ENCODE data around the gene GOLGA6B. TPM values are rescaled to one million over a fixed set of nuclear protein-coding genes. Genes with fewer than 3 reads are reported as not detected.
A peak's percentile ranks its signal among the peaks of the same experiment; 100 is the strongest.
"Not testable (repeated sequence)": the region's sequence is repeated elsewhere in the genome, so short reads cannot be mapped to it uniquely, and the experiment has no call there.

Gene GOLGA6B
- total RNA-seq, 4 donors from 2014 or later = not detected

DNA sequence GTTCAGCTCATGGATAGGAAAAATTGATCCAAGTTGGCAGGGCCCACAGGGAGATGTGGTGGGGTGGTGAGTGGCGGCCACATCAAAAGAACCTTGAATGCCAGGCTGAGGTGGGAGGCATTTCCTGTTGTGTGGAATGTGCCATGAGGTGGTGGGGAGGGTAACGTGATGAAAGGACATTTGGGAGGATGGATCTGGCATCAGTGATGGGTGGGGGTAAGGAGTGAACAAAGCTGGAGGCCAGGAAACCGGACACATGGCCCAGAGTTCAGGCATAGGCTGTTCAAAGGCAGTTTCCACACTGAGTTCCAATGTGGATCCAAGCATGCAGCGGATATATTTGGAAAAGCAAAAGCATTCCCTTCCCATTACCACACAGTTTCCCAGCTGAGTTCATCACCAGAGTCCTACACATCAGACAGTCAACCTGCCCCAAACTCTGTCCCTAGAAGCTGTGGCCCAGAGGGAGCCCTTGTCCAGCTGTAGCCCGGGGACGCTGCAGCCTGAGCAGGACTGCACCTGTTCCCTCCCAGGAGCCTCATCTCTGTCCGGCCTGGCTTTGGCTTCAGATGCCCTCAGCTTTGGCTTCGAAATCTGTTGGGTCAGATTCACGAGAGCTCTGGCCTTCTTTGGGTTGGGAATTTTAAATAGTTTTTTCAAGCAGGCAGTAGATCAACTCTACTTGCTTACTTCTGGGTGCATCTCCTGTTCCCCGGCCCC lies 37.8 kb upstream of the GOLGA6B start:
- no peak for DNase-seq
- Histone ChIP-seq H3K27me3 (no peaks in the 10 kb centered on the region), H3K36me3 (no peaks in the 10 kb centered on the region), H3K4me1 (no peaks in the 10 kb centered on the region), H3K4me3 (no peak overlapping the region), H3K27ac (no peak overlapping the region), H3K9me3 (no peaks in the 10 kb centered on the region)
- intact Hi-C loops (cut with DNase I) = no loop called here
- WGBS, 2 donors = 83 to 84% methylated on average over 10 of the region's 10 CpGs
- TF ChIP-seq, protein P1, sequence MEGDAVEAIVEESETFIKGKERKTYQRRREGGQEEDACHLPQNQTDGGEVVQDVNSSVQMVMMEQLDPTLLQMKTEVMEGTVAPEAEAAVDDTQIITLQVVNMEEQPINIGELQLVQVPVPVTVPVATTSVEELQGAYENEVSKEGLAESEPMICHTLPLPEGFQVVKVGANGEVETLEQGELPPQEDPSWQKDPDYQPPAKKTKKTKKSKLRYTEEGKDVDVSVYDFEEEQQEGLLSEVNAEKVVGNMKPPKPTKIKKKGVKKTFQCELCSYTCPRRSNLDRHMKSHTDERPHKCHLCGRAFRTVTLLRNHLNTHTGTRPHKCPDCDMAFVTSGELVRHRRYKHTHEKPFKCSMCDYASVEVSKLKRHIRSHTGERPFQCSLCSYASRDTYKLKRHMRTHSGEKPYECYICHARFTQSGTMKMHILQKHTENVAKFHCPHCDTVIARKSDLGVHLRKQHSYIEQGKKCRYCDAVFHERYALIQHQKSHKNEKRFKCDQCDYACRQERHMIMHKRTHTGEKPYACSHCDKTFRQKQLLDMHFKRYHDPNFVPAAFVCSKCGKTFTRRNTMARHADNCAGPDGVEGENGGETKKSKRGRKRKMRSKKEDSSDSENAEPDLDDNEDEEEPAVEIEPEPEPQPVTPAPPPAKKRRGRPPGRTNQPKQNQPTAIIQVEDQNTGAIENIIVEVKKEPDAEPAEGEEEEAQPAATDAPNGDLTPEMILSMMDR (IDR thresholded peaks at IDR 0.05) = no peak
- TF ChIP-seq POLR2A (IDR thresholded peaks at IDR 0.05) = no peak

DNA sequence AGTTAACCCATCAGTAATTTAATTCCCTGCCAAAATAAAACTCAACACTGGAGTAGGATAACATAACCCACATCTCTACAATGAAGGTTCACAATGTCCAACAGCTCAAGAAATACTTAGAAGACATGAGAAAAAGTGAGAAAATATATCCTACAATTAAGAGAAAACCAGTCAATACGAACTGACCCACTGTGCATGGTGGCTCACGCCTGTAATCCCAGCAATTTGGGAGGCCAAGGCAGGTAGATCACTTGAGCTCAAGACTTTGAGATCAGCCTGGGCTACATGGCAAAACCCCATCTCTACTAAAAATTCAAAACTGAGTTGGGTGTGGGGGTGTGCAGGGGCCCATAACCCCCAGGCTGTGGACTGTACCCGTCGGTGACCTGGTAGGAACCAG lies 30.6 kb upstream of the GOLGA6B start:
- DNase-seq; intact Hi-C loops (cut with DNase I); H3K27me3 ChIP-seq; H3K27ac ChIP-seq; H3K4me3 ChIP-seq; H3K9me3 ChIP-seq; H3K36me3 ChIP-seq; H3K4me1 ChIP-seq: not testable (repeated sequence)
- 85 to 92% methylated on average over 2 to 4 of the region's 4 CpGs for WGBS, 2 donors

DNA sequence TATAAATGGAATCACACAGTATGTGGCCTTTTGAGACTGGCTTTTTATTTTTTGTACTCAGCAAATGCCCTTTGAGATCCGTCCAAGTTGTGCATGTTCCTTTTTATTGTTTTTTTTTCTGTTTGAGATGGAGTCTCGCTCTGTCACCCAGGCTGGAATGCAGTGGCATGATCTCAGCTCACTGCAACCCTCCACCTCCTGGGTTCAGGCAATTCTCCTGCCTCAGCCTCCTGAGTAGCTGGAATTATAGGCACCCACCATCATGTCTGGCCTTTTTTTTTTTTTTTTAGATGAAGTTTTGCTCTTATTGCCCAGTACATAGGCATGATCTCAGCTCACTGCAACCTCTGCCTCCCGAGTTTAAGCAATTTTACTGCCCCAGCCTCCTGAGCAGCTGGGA lies 28.3 kb upstream of the GOLGA6B start:
- DNase-seq; intact Hi-C loops (cut with DNase I); H3K27ac ChIP-seq; H3K4me3 ChIP-seq; H3K4me1 ChIP-seq; H3K27me3 ChIP-seq; H3K9me3 ChIP-seq; H3K36me3 ChIP-seq: not testable (repeated sequence)
- WGBS, 2 donors = 74 to 78% methylated on average over 3 of the region's 3 CpGs

DNA sequence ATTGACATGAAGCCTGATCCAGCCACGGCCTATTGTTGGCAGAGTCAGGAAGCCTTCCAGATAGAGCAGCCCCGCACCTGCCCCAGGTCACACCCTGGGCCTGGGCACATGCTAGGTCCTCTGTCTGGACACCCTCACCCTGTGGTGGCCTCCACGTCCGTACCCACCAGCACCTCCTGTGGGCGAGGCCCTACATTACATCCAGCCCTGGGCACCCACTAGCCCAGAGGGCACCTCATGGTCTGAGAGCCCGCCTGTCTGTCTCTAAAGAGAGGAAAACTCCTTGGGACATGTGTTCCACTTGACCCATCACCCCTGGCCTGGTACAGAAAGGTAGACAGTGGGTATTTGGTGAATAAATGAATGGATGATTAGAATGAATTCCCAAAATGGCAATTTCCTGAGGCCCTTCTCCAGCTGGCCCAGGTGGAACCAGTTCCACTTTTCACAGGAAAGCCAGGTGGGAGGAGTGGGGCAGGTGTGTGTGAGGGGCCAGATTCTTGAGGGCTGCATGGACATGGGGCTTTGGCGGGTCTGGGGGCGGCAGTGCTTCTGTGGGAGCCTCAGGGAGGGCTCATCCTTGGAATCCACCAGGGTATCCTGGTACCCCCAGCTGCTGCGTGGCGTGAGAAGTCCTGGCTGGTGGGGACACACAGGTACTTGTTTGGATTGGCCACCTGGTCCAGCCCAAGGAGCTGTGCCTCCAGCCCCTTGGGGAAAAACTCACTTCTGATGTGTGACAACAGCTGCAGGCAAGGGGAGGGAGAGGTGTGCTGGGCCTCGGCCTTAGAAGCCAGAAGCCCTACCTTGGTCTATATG lies 26.0 kb upstream of the GOLGA6B start:
- H3K9me3 ChIP-seq; H3K4me3 ChIP-seq; H3K4me1 ChIP-seq; H3K27me3 ChIP-seq; H3K27ac ChIP-seq; DNase-seq; H3K36me3 ChIP-seq; intact Hi-C loops (cut with DNase I): not testable (repeated sequence)
- WGBS, 2 donors = 94 to 98% methylated on average over 3 to 5 of the region's 11 CpGs

DNA sequence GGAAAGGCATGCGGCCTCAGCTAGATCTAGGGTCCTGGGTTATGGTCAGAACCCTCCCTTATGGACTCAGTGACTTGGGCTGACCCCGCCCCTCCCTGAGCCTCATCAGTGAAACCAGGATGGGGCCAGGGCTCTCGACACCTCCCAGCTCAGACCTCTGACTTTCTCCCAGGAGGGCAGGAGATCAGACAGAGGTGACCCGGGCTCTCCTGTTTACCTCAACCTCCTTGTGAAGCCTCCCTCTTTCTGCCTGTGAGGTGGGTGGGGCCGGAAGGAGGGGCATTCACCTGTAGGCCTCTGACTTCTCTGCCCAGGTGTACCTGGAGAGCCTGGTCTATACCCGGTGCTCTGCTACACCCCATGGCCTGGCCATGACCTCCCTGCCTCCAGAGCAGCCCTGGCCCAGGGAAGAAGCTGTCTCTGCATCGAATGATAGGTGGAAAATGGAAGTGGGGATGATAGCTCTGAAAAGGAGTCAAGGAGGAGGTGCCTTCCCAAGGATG lies 25.4 kb upstream of the GOLGA6B start:
- WGBS, 2 donors = 63 to 81% methylated on average over 2 to 3 of the region's 7 CpGs
- H3K4me3 ChIP-seq; H3K27ac ChIP-seq; H3K36me3 ChIP-seq; intact Hi-C loops (cut with DNase I); H3K27me3 ChIP-seq; DNase-seq; H3K9me3 ChIP-seq; H3K4me1 ChIP-seq: not testable (repeated sequence)

DNA sequence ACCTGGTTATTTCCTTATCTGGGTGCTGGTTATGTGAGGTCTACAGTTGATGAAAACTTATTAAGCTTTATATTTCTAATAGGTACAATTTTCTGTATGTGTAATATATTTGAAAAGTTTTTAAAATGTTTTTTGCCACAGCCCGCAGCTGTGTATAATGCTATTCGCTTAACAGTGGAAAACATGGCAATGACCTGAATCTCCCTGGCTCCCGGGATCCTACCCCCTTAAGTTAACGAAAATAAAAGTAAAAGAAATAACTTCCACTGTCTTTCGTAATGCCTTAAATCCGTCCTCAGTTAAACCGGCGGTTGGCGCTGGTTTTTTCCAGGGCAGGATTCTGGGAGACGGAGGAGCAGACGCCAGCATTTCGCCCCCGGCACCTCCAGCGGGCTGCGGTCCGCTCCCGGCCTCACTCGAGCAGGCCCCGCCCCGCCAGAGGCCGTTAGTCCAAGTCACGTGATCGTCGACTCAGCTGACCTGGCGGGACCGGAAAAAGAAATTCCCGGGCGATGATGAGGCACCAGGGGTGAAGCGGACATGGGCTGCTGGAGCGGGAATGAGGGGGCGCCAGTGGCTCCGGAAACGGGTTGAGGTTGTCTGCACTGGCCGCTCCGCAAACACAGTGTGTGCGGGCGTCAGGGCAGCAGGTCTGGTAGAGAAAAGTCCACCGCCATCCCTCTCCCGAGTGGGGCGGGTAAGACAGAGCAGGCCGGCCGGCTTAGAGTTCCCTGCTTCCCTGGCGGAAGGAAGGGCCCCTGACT lies 17.8 kb upstream of the GOLGA6B start:
- WGBS, 2 donors = no CpG with 5 or more reads among the region's 43 CpGs
- H3K36me3 ChIP-seq; intact Hi-C loops (cut with DNase I); DNase-seq; H3K4me1 ChIP-seq; H3K9me3 ChIP-seq; H3K27me3 ChIP-seq: not testable (repeated sequence)
- H3K27ac ChIP-seq = peak overlapping the region in 2 of 4 donors; percentile 14 to 59
- H3K4me3 ChIP-seq = peak overlapping the region; percentile 13 to 58 (median 29)

DNA sequence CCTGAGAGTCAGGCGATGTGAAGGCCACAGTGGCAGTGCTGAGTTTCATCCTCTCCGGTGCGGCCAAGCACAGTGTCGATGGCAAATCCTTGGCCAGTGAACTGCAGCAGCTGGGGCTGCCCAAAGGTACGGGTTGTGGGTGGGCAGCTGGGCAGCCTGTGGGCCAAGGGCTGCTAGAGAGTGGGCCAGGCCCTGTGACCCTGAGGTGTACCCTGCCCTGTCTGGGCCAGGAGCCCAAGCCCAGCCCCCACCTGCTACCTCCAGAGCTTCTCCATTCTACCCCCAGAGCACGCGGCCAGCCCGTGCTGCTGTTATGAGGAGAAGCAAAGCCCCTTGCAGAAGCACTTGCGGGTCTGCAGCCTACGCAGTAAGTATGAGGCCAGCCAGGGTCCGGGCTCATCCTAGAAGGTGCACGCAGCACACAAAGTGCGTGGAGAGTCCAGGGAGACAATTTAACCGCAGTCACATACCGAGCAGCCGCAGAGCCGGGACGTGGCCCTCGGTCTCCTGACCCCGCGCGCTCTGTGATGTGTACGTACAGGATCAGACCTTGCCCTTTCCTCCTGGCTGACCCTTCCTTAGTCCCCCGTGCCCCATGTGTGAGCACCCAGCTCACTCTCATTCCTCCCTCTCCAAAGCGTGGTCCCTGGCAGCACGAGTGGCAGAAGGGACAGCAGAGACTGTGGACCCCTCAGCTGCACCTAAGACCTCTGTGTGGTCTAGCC lies 14.6 kb upstream of the GOLGA6B start:
- H3K36me3 ChIP-seq; H3K27me3 ChIP-seq; H3K27ac ChIP-seq; H3K4me3 ChIP-seq; DNase-seq; H3K4me1 ChIP-seq; intact Hi-C loops (cut with DNase I); H3K9me3 ChIP-seq: not testable (repeated sequence)
- WGBS, 2 donors = no CpG with 5 or more reads among the region's 26 CpGs

DNA sequence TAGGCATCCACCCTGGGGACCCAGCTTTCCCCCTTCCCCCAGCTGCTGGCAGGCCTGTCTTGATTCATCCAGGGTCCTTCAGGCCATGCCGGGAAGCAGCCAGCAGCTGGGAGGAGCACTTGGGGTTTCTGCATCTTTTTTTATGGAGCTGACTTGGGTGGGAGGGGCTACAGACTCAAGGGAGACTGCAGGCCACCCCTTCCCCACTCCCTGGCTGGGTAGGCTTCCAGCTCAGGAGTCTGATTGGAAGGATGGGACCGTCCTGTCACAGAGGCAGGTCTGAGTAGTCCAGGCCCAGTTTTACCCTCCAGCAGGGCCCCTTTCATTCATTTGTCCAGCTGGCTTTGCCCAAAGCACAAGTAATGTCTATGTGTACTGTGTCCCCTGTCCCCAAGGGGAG lies 12.2 kb upstream of the GOLGA6B start:
- H3K9me3 ChIP-seq; H3K4me1 ChIP-seq; DNase-seq; H3K27me3 ChIP-seq; H3K27ac ChIP-seq; intact Hi-C loops (cut with DNase I); H3K36me3 ChIP-seq; H3K4me3 ChIP-seq: not testable (repeated sequence)
- no CpG with 5 or more reads among the region's 2 CpGs for WGBS, 2 donors

DNA sequence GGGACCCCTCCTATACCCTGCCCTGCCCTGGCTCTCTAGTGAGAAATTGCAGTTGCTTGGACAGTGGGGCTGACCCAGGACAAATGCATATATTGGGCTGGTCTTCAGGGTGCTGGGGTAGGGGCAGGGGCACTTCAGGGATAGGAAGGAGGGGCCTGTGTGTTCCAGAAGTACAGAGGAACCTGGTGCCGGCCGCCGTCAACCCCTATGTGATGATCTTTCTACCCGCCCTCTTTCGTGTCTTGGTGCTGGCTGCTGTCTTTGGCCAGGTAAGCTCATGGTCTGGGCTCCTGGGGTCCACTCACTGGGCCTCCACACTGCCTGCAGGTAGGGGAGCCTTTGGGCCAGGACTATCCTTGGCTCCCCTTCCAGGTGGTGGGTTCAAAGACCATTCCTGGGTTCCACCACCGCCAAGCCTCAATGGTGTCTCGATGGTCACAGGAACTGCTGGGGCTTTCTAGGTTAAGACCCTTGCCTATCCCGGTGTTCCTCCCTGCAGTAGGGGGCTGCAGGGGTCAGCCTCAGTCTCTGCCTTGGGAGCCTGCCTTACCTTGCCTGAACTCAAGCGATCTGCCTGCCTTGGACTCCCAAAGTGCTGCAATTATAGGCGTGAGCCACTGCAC lies 5.8 kb upstream of the GOLGA6B start:
- H3K36me3 ChIP-seq; intact Hi-C loops (cut with DNase I); H3K27me3 ChIP-seq: not testable (repeated sequence)

DNA sequence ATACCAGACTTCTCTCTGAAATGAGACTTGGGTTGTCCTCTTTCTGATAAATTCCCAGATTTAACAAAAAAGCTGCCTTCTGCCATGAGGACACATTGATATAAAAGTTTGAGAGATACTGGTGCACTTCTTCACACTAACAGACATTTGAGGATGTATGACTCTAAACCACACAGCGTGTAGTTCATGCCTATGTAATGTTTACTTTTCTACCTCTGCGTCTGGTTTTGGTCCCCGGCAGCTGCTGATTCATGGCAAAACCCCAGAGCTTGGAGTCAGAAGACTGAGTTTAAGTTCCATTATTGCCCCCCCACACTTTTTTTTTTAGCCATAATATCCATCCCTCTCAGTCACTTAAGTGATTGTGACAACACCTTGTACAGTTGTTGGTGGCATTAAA lies 1.5 kb downstream of the GOLGA6B start:
- H3K9me3 ChIP-seq; intact Hi-C loops (cut with DNase I): not testable (repeated sequence)
- no CpG with 5 or more reads among the region's 3 CpGs for WGBS, 2 donors

More for the DNA sequence above, 5.8 kb upstream of the GOLGA6B start:
- not testable (repeated sequence) for H3K9me3 ChIP-seq, H3K4me3 ChIP-seq, H3K4me1 ChIP-seq, H3K27ac ChIP-seq, DNase-seq
- WGBS, 2 donors = 30 to 80% methylated on average over 3 of the region's 10 CpGs

DNA sequence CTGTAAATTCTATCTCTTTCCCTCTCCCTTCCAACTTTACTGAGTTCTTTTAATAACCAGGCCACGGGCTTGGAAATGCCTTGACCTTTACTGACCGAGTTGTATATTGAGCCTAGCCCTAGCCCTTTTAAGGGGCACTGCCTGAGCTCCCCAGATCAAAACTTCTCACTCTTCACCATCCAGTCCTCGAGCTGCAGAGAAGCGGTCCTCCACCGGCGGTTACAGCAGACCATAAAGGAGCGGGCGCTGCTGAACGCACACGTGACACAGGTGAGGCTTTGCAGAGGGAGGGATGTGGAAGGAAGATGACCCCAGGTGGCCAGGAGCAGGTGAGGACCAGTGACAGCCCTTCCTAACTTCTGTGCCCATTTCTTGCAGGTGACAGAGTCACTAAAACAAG lies 6.6 kb downstream of the GOLGA6B start:
- intact Hi-C loops (cut with DNase I); H3K4me1 ChIP-seq; H3K36me3 ChIP-seq; H3K27ac ChIP-seq; H3K4me3 ChIP-seq; DNase-seq; H3K27me3 ChIP-seq; H3K9me3 ChIP-seq: not testable (repeated sequence)
- WGBS, 2 donors = no CpG with 5 or more reads among the region's 10 CpGs

More for the DNA sequence above, 1.5 kb downstream of the GOLGA6B start:
- not testable (repeated sequence) for H3K4me3 ChIP-seq, H3K4me1 ChIP-seq, DNase-seq, H3K27me3 ChIP-seq, H3K27ac ChIP-seq, H3K36me3 ChIP-seq

Data from esophagus squamous epithelium (tissue), 5 donors.